ENCODE data around the gene MLKL.

MLKL gene

DNA sequence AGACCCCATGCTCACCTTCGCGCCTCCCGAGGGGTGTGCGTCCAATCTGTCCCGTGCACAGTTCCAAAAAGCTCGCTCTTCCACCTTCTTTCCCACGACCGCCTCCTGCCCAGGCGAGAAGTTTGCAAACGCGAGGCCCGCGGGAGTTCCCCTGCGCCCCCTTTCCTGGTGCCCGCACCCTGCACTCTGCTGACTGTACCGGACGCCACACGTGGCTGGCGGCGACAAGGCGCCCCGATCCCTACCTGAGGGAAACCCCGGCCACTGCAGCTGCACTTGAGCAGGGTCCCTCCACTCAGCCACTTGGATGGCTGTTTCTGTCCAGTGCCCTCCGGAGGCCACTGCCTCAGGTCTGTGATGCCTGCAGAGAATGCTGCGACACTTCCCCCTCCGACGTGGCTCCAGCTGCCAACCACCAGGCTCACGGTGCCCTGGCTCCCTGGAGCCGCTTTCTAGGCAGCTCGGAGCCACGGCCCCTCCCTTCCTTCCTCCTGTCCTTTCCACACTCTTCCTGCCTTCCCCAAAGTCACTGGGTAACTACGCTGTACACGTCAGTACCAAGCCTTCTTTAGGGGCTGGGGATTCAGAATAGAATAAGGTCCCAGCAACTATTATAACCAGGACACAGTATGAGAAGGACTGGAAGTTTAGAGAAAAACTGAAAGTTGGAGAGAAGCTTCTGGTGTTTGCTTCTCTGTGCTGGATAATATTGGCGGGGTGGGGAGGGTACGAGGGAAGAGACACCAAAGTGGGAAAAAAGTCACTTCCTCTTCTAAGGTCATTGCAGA lies at the start of gene MLKL:
Gene MLKL, minus strand, starts transcription at position 425 of the 788 bp plus-strand sequence. CDS start 5,105 bp downstream, outside the sequence.
- peak; percentile 56 for DNase-seq (ENCODE audit: low spot score)

DNA sequence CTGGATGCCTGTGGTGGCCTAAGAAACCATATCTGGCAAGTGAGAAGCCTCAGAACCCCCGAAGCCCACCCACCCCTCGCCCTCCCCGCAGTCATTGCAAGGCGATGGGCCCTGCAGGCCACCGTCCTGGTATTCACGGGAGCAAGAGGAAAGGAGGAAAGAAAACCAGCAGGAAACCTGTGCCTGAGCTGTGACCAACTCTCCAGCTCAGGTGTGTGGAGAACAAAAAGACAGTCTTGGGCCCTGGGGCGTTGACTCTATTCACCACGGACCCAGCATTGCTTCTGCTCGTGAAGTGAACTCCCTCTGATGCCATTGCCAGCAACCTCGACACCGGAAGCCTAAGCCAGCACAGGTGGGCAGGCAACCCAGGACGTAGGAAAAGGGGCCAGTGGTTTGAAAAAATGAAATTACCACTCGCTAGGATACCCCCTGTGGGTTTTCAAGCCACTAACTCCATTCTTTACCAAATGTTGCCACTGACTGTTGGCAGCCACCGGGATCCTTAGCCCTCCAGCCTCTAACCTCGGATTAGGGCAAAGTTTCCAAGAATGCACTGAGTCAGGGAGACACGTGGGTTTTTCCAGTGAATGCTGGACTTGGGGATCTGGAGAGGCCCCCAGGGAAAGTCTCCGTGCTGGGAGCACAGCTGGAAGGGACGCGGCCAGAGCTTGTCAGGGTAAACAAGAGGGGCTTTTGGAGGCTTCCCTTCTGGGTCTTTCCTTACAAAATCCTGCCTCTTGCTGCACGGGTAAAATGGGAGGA lies 48.8 kb upstream of the MLKL start:
- no peak for DNase-seq (ENCODE audit: low spot score)

DNA sequence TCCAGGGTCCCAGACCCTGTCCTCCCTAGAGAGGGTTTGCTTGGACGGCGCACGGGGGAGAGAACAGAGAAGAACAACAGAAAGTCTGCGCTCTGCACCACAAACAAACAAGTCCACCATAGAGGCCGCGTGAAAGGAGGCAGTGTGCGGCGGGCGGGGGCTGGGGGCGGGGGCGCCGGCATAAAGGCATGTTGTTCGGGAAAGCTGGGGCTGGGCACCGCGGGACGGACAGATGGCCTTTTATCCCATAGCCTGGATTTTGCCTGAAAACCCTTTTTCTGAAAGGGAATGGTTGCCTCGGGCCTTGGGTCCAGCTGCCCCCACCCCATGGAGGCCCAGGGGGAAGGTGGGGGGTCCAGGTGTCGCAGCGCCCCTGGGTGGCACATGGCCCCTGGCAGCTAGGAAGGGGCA lies 48.0 kb upstream of the MLKL start:
- DNase-seq (ENCODE audit: low spot score) = no peak

DNA sequence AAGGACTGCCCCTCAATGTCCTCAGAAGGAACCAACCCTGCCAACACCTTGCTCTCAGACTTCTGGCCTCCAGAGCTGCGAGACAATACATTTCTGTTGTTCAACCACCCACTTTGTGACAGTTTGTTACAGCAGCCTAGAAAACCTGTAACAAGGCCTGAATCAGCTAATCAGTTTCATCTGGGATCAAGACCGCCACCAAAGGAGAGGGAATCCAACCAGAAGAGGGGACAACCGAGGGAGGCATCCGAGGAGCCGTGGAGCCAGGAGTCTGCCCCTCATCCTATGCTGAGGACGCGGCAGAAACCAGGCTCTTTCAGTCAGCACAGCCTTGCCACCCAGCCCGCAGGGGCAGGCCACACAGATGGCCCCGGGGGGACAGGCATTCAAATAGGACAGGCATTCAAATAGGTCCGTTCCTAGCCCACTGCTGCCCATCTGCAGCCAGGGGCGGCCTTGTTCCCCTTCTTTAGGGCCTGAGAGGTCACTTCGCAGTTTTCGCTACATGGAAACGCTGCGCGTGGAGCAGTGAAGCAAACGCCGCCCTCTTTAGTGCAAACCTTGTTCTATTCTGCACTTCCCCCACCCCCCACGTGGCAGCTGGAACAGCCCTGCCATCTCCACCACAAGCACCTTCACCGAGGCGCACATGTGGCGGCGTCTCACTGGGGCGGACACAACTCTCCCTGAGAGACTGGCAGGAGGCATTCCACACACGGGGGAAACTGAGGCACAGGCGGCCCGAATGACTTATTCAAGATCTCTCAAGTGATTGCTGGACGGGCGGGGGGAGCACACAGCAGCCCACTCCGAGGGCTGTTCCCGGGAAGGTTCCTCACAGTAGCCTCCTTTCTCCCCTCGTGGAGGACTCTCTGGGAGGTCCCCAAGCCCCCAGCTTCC lies 47.3 kb upstream of the MLKL start:
- DNase-seq (ENCODE audit: low spot score) = no peak

DNA sequence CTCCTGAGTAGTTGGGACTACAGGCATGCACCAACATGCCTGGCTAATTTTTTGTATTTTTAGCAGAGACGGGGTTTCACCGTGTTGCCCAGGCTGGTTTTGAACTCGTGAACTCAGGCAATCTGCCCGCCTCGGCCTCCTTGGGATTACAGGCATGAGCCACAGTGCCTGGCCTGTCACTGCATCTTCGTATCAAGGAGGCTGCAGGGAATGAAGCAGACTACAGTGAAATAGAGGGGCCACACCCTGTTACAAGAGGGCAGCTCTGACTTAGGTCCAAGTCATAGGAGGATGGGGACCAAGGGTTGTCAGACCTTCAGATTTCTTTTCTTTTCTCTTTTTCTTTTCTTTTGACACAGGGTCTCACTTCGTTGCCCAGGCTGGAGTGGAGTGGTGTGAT lies 45.3 kb upstream of the MLKL start:
- DNase-seq (ENCODE audit: low spot score) = no peak

DNA sequence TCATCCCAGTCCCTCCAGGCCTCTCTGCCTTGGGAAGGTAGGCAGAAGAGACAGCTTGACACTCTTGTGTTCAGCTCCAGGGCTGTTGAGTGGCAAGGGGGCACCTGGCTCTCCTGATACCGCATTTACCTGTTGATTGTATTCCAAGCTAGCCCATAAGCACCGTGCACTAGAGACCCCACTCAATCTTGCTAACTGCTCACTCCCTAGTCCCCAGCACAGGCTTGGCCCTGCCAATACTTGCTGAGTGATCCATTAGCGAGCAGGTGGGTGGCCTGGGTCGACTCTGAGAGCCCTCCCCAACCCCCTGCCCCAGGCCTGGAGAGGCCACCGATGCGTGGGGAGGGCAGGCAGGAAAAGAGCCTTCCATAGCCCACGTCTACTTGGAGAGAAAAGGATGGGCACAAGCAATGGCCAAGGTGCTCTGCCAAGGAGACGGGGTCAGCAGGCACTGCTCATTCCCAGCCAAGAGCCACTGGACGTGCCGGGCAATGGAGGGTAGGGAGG lies 44.5 kb upstream of the MLKL start:
- DNase-seq (ENCODE audit: low spot score) = no peak

DNA sequence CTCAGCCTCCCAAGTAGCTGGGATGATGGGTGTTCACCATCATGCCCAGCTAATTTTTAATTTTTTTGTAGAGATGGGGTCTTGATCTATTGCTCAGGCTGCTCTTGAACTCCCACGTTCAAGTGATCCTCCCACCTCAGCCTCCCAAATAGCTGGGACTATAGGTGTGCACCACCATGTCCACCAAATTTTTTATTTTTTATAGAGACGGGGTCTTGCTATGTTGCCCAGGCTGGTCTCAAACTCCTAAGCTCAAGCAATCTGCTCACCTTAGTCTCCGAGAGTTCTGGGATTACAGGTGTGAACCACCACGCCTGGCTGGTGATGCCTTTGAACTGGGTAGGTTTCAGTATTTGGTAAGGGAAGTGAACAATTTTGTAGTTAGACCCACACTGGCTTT lies 43.9 kb upstream of the MLKL start:
- DNase-seq (ENCODE audit: low spot score) = no peak

DNA sequence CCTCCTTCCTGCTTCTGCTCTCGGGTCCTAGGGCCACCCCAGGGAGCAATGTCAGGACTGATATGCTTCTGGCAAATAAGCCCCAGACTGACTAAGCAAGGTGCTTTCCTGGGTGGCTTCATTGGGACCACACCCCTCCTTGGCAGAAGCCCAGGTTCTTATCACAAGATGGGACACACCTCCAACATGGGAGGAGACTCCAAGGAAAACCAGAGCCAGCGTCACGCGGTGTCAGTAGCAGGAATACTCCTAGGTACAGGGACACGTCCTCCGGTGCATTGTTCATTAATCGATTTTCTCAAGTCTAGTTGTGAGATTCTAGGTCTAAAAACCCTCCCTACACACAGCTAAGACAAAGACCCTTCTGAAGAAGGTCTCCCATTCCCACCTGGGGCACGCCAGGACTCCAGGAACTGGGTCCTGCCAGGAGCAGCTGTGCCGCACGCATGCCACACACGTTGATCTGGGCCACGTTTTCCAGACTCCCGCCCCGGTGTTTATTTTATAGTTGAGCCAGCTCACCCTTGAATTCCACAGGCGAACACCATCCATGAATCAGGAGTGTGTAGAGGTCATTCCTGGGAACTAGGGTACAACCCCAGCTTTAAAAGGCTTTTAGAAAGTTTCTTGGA lies 43.1 kb upstream of the MLKL start:
- DNase-seq (ENCODE audit: low spot score) = no peak

DNA sequence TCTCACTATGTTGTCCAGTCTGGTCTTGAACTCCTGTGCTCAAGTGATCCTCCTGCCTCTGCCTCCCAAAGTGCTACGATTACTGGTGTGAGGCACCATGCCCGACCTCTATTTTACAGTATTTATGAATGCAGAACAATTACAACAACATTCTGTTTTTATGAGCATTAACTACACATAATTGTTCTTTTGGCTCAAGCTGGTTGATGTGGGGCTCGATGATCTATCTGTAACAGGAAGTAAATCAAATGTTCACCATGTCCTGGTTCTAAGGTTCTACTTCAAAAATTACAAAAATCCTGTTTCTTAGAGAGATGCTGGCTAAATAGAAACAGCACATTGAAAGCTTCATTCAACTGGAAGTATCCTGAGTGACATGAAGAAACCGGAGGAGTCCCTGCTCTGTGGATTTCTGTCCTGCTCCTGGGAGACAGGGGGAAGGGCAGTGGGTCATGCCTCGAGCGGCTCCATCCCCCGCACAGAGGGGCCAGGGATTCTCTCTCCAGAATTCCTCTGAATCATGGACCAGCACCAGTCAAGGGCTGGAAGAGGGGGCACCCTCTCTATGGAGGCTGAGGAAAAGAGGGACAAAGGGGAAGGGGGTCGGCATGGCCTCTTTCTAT lies 42.5 kb upstream of the MLKL start:
- DNase-seq (ENCODE audit: low spot score) = no peak

DNA sequence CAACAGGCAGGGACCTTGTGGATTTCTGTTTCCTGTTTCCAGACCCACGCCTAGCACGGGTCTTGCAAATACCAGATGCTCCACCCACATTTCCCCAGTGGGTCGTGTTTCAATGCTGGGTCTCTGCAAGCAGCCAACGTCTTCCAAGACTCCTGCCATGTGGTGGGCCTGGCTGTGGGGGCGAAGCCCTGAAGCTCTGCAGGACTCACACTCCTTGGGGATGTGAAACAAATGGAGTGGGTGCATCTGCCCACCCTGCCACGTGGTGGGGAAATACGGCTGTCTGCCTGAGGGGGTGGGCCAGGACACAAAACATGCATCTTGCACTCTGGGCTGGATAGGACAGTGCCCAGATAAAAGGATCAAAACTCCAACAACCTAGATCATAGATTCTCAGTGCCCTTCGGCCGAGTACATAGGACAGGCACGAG lies 41.4 kb upstream of the MLKL start:
- DNase-seq (ENCODE audit: low spot score) = no peak

DNA sequence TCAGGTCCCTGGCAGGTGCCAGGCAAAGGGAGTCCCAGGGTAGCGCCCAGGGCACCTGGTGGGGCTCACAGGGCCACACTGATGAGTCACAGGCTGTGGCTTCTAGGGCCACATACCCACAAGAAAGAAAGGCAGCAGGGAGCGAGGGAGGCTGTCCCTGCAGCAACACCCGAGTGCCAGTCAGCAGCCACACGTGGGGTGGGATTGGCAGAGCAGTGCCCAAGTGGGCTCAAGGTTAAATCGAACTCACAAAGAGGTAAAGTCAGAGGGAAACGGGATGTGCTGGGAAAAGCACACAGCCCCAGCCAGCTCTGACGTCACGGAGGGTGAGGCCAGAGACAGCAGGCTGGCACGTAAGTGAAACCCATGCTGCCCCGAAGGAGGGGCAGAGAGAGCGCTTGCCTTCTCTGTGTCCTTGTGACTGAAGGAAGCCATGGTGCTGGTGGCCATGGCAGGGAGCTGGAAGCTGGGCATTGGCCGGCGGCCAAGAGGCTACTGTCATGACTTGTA lies 40.2 kb upstream of the MLKL start:
- no peak for DNase-seq (ENCODE audit: low spot score)

DNA sequence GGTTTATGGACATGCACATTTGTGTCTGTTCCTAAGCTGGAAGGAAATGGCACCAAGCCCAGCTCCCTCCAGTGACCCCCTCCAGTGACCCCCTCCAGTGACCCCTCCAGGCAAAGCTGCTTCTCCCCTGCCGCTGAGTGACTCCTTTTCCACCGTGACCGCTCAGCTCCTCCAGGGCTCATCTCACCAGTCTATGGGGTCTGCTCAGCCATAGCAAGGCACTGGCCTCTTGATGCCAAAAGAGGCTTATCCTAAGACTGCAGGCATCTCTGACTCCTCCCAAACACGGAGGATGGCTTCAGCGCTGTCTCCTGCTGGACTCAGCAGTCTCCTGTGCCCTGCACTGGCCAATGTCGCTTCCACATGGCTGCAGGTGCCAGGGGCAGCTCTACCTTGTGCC lies 38.6 kb upstream of the MLKL start:
- DNase-seq (ENCODE audit: low spot score) = no peak

DNA sequence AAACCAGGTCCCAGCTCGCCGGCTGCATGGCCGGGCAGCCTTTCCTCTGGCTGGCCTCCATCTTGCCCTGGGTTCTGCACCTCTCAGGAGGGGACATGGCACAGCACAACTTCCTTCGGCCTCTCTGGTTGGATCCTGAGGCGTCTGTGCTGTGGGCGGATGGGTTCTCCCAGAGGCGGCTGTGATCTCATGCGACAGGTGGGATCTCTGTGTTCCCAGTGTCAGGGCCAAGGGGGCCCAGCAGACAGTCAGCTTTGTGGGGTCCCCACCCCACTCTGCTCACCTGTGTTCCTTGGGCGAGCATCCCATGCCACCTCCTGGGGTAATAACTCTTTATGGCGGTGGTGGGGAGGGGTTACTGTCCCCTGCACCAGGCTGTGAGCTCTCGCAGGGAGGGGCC lies 38.2 kb upstream of the MLKL start:
- DNase-seq (ENCODE audit: low spot score) = no peak

DNA sequence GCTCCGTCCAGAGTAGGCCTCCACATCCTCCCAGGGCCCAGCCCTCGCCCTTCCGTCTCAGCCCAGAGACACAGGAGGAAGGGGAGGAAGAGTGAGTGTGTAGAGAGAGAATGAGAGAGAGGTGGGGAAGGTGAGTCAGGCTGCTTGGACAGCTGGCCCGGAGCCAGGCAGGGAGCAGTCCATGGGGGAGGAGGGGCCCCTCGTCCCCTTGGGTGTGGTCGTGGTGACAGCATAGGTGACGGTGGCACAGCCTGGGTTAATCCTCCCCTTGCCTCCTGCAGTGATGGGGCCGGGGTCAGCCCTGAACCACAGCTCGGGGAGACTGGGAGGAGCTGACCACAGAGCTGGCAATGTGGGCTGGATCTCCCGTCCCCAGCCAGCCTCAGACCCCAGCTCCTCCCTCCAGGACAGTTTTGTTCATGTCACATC lies 37.5 kb upstream of the MLKL start:
- no peak for DNase-seq (ENCODE audit: low spot score)

DNA sequence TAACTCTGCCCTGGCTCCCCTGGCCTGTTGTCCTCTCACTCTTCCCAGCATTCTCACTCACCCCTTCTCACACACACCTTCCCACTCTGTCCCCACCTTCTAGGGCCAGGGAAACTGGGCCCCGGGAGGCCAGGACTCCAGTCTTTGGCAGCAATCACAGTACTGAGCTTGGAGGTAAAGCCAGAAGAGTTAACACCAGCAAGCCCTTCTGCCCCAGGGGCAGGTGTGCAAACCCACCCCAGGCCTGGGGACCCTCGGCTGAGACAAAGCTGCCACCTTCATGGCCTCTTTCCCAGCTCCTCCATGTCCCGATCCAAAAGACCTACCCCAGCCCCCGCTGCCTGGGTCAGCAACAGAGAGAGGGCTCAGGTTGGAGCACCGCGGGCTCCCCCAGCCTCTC lies 36.9 kb upstream of the MLKL start:
- DNase-seq (ENCODE audit: low spot score) = no peak

DNA sequence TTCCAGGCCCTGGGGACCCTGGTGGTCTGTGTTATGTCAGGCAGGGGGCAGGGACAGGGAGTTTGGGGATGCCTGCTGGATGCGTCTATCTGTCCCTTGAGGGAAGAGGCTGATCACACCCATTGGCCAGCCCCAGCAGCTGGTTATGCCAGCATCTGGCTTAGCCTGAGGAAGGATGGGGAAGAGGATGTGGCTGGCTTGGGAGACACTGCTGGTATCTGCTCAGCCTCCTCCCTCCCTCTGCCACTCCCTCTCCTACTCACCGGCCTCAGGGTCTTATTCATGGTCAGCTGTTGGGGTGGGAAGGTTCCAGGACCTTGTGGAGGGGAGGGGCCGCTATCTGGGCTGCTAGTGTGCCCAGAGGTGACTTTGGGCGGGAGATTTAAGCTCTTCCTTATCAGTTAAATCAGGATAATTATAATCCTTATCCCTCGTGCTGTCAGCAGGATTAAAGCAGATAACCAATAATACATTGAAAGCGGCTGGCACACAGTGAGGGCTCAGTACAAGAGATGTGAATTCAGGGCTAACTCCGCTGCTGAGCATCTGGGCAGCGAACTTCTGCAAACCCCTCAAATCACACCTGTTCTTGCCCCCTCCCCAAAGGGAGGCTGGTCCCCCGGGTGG lies 36.0 kb upstream of the MLKL start:
- no peak for DNase-seq (ENCODE audit: low spot score)

DNA sequence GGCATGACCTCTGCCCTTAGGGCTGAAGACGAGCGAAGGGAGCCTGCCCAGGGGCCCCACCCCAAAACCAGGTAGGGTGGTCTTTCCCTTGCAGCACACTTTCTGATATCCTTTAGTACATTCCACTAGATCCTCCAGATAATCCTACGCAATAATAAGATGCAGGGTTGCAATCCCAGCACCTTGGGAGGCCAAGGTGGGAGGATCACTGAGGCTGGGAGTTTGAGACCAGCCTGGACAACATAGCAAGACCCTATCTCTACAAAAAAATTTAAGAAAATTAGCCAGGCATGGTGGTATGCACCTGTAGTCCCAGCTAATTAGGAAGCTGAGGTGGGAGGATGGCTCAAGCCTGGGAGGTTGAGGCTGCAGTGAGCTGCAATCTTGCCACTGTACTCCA lies 34.9 kb upstream of the MLKL start:
- DNase-seq (ENCODE audit: low spot score) = no peak

DNA sequence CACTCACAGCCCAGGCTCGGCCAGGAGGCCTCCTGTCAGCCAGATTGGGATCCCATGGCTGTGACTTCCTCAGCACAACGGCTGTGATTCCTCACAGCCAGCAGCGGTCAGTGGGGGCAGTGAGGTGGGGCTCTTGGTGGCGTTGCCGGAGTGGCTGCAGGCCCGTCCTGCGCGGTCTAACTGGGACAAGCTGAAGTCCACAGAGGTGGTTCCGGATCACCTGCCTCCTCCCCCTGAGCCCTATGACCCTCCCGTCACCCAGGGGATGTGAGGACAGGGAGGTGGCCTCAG lies 34.4 kb upstream of the MLKL start:
- no peak for DNase-seq (ENCODE audit: low spot score)

DNA sequence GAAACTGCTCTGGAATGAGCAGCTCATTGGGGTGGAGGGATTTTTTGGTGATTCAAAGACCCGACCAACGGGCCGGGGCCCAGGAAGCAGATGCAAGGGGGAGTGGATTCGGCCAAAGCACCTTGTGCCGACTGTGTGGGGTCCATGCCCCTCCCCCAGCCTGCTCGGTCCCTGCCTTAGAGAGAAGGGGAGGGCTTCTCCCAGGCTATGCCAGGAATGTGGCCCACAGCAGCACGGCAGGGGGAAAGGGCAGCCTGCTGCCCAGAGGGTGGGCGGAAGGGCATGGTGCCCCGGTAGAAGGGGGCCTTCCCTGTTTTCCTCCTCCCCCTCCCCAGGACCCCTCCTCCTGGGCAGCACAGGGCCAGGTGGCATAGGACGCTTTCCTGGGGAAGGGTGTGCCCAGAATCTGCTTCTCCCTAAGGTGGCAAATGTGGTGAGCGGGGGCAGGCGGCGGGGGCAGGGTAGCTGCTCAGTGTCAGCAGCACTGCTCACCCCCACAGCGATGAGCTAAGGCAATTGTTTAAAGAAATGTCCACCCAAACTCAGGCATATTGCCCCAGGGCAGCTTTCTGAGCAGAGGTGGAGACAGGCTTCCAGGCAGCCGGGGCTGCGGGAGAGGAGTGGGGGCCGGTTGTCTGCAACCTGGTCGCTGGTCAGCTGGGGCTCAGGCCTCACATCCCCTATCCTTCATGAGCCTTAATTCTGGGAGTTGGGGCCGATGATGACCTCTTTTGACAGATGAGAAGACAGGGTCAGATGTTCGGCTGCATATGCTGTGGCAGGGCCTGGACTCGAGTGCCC lies 33.9 kb upstream of the MLKL start:
- no peak for DNase-seq (ENCODE audit: low spot score)

All from CD4-positive, alpha-beta T cell treated with Interleukin-2 at 100 ng/mL for 4 hours (primary cell).